ENCODE results near the gene CLSTN2.

- no peak for TF ChIP-seq CTCF (IDR thresholded peaks at IDR 0.05; ENCODE audit: low read length)
- no peak for TF ChIP-seq EZH2phosphoT487 (IDR thresholded peaks at IDR 0.05; ENCODE audit: low read length)
These were observed 373.6 kb downstream of the CLSTN2 start for GRCh38 chr3:140308535-140308934.

Measured in MM.1S (cell line).